Measurements from ENCODE around the gene ADTRP.
"Not testable (repeated sequence)": the region's sequence is repeated elsewhere in the genome, so short reads cannot be mapped to it uniquely, and the experiment has no call there.

The ADTRP gene

GRCh38 chr6:11722220-11722619, 56.4 kb downstream of the ADTRP start:
- no peak for DNase-seq

- DNase-seq, result no peak
Observed at GRCh38 chr6:11718463-11718862, 60.1 kb downstream of the ADTRP start.

DNA sequence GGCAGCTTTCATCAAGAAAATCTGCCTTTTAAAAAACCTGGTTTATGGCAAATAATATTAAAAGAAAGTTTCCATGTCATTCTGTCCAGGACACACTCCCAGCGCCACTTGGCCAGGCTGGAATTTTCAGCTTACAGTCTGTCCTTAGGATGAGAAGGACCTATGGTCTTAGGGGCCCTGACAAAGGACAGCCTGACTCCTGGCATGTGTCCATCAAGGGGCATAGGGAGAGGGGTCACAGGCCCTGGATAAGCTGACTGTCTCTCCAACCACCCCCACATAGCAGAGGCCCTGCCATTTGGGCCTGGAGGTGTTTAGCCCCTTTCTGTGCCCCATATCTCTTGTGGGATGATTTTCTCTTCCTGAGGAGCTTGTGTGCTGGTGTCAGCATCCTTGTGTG, 60.6 kb downstream of the ADTRP start:
- no peak for DNase-seq

DNA sequence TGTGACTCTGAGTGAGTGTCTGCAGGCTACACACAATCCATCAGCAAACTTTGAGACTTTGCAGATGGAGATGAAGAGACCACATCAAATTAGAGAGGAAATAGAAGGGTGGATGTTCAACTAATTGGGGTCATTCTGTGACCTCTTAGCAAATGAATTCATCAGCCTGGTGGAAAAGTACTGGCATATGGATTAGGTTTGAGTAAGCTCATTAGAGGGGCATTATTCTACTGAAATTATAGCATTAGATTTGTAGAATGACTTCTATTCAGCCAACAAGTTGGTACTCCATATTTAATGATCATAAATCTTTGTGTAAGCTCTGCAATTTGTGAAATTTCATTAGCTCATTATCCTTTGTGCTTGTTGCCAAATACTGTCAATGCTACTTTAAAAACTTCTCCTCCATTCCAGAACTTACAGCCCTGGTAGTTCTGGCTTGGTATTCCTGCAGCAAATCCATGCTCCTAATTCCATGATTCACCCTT, 63.8 kb downstream of the ADTRP start:
- DNase-seq, result no peak

DNA sequence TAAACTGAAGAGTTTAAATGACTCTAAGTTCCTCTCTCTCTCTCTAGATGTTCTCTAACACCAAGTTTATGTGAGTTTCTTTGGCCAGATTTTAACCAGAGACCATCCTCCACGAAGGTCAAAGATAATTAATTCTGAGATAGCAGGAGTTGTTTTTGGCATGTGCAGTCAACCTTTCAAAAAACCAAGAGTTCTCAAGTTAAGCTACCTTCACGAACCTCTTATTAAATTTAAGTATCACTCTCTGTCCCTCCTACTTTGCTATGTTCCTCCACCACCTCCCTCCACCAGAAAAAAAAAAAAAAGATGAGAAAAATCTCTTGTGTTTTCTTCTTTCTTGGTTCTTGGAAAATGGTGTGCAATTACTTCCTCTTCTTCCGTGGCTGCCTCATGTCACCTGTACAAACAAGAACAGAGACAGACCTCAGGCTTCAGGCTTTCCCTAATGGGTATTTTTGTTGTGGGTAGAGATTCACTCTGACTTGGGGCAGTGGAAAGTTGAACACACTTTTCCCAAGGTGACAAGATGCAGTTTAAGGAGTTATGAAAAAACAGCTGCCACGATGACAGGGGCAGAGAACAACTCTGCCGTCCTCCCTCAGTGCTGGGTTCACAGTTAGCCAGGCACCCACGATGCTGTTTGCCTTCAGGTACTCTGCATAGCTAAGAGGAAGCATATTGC, 64.3 kb downstream of the ADTRP start:
- peak; percentile 27 for DNase-seq

GRCh38 chr6:11712760-11713159, 65.8 kb downstream of the ADTRP start:
- peak; percentile 28 for DNase-seq

GRCh38 chr6:11711984-11712711, 66.5 kb downstream of the ADTRP start:
- no peak for DNase-seq

DNA sequence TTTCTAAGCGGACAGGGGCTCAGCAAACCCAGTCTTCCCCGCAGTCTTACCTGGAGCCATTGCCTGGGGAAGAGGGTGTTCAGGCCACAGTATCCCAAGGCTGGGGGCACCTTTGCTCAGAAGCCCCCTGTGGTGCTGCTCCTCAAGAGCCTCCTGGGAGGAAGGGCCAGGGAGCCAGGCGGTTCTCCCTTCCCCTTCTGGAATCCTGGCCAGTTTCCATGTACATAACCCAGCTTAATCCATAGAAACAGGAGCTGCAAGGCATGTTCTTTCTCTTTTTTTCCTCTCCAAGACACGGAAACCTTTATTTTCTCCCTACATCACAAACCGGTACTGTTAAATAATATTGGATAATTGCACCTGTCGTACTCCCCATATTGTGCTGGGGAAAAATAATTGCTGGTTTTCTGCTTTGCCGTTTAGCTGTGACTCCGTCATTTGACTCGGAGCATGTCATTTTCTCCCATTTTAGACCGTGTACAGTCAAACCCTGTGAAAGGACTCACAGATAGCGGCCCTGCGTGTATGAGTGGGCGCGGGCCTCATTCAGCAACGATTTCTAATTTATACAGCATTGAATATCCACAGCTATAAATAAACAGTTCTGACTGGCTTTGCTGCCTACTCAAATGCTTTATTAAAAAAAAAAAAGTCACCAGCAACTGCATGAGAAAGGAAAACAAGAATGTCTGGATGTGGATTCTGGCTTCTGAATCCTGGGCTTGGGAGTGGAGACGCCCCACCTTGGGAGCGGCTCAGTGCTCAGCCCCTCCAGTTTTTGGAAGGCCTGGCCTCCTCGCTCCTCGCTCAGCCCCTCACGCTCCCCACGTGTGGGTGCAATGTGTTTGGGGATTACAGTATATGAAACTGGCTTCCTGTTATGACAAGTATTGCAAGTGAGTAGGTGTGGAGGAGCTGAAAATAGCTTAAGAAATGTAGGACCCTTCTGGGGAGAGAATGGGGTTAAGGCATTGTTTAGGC, 67.3 kb downstream of the ADTRP start:
- peak; percentile 53 for DNase-seq

- peak; percentile 55 for DNase-seq
Observed at GRCh38 chr6:11710311-11710761, 68.3 kb downstream of the ADTRP start.

DNA sequence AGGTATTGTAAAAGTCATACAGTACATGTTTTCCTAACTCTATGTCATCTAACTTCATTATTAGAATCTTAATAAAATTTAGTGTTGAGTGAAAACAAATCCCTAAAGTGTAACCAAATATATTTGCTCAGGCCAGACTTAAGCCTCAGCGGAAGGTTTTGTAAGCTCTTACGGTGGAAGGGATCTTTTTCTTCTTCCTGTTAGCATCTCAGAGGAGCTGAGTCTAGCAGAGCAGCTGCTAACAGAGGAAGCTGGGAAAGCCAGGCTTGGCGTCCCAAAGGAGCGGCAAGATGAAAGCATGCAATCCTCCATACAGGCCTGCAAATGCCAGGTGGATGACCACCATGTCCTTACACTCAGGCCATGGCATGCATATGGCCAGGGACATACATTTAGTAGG, 72.4 kb downstream of the ADTRP start:
- no peak for DNase-seq

- DNase-seq, result no peak
Observed at GRCh38 chr6:11705483-11705882, 73.1 kb downstream of the ADTRP start.

GRCh38 chr6:11705069-11705468, 73.5 kb downstream of the ADTRP start:
- DNase-seq, result no peak

DNA sequence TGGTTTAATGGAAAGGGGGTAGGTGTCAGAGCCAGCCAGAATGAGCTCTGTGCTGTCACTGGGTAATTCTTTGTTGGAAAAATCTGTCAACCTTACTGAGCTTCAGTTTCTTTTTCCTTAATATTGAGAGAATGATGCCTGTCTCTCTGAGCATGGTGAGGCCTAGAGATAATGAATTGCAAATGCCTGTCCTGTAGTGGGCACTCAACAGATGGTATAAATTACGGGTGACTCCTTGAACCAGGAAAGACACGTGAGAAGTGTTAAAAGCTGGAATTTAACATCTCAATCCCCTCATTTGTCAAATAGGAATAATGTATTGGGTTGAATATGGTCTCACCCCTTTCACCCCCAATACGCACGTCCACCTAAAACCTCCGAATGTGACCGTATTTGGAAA, 74.9 kb downstream of the ADTRP start:
- DNase-seq, result no peak

- DNase-seq, result no peak
Observed at GRCh38 chr6:11702500-11703130, 76.0 kb downstream of the ADTRP start.

GRCh38 chr6:11702089-11702488, 76.5 kb downstream of the ADTRP start:
- DNase-seq, result no peak

GRCh38 chr6:11701573-11701972, 77.0 kb downstream of the ADTRP start:
- DNase-seq, result no peak

DNA sequence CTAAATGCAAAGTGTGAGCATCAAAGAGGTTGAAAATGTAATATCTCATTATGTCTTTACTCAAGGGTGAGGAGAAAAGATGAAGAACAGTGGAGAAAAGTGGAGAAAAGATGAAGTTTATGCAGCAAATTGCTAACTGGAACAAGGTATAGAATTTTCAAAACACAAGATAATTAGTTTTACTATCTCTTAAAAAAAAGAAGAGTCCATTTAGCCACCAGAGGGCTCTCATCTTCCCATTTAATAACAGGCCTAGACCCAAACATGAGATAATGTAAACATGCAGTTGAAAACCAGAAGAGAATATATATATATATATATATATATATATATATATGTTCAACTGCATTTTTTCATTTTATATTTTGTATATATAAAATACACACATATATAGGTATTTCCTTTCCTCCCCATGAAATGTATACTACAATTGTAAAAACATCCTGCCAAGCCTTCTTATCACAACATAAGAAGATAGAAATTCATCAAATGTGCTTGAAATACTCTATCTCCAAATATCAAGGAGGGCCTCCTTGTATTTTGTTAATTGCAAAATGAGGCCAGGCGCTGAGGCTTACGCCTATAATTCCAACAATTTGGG, 78.4 kb downstream of the ADTRP start:
- DNase-seq, result no peak

DNA sequence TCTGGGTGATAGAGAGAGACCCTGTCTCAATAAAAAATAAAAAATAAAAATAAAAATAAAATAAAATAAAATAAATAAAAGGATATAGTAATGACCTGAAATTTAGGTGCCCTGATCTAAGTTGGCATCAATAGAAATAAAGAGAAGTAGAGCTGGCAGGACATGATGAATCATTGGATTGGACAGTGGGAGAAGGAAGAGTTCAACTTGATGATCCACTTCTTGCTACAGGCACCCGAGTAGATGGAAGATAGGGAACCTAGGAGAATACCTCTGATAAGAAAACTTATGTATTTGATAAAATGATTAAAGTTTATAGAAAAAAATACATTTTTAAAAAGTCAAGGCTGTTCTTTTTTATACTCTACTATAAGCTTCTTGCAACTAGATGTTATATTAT, 79.0 kb downstream of the ADTRP start:
- no peak for DNase-seq

DNA sequence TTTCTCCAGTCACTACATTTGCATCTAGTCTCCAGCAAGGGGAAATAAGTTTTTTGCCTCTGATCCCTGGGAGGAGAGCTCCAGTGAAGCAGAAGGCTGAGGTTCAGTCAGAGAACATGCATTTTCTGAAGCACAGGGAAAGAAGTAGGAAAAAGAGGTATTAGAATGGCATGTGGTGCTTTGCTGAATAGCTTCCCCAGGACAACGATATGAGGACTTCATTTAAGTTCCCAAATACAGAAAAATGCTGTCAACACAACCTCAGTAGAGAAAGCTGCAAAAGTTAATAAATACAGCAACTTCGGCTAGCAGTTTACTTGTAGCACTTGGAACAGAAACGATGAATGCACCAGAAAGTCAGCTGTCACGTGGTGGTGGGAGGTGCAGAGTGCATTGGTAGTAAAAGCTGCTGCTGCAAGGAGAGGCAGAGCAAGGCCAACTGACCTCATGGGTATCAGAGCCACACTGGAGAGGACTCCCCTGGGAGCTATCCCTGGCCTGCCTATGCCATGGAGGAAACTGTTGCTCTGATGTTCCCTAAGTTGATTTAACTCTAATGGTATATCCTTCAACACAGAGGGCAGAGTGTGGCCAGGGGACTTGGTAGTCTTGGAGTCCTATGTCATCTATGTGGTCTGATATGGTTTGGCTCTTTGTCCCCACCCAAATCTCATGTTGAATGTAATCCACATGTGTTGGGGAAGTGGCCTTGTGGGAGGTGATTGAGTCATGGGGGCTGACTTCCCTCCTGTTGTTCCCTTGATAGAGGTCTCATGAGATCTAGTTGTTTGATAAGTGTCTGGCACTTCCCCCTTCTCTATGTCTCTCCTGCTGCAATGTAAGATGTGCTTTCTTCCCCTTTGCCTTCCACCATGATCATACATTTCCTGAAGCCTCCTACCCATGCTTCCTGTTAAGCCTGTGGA, 85.9 kb downstream of the ADTRP start:
- DNase-seq, result no peak

GRCh38 chr6:11689847-11690246, 88.8 kb downstream of the ADTRP start:
- DNase-seq, result no peak

DNA sequence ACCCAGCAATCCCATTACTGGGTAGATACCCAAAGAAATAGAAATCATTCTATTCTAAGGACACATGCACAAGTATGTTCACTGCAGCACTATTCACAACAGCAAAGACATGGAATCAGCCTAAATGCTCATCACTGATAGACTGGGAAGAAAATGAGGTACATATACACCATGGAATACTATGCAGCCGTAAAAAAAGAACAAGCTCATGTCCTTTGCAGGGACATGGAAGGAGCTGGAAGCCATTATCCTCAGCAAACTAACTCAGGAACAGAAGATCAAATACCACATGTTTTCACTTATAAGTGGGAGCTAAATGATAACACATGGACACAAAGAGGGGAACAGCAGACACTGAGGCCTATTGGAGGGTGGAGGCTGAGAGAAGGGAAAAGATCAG, 89.2 kb downstream of the ADTRP start:
- DNase-seq, result not testable (repeated sequence)

Data from activated CD8-positive, alpha-beta memory T cell treated with anti-CD3 and anti-CD28 coated beads, Interleukin-2, amount 50 U/mL, for 4 hours (primary cell).